ENCODE measurements around the gene COL21A1.
"Not testable (repeated sequence)": the region's sequence is repeated elsewhere in the genome, so short reads cannot be mapped to it uniquely, and the experiment has no call there.

- not testable (repeated sequence) for TF ChIP-seq CTCF (conservative IDR thresholded peaks at IDR 0.05; ENCODE audit: low read length); EZH2phosphoT487 (IDR thresholded peaks at IDR 0.05; ENCODE audit: borderline replicate concordance, low read depth, low read length)
These were observed 233.3 kb downstream of the COL21A1 start for GRCh38 chr6:56014039-56014438.
